ENCODE data around the gene FBXL7. TPM values are rescaled to one million over a fixed set of nuclear protein-coding genes. Genes with fewer than 3 reads are reported as not detected.

FBXL7 gene
- total and polyA plus RNA-seq, 9 of the 15 experiments (the other 6 are each of a cell fraction or from before 2014, with no cell fraction given) = 0.04 to 0.08 TPM; not detected in 7

GRCh38 chr5:15607076-15607475 is 107.1 kb downstream of the FBXL7 start:
- ATAC-seq (no peak), FAIRE-seq (no peak), DNase-seq (ENCODE audit: extremely low read depth in 1 of 4, low spot score in 3 of 4) (no peak)
- Histone ChIP-seq H3K79me2 (ENCODE audit: control insufficient read depth, insufficient read depth, low read length) (no peaks in the 10 kb centered on the region), H3K27me3 (ENCODE audit: control insufficient read depth in 2 of 2, insufficient read depth in 2 of 2, low read length in 2 of 2) (no peaks in the 10 kb centered on the region), H2AFZ (ENCODE audit: low read depth, low read length) (no peak overlapping the region), H3K4me3 (no peak overlapping the region), H3K9ac (ENCODE audit: insufficient read depth in 1 of 2, low read depth in 2 of 2, low read length in 2 of 2) (no peak overlapping the region), H3K9me1 (ENCODE audit: control insufficient read depth, insufficient read depth, low read length) (no peaks in the 10 kb centered on the region), H3K27ac (ENCODE audit: extremely low read depth, low read depth, low read length) (no peak overlapping the region), H3K4me2 (ENCODE audit: insufficient read depth, low read length) (no peak overlapping the region), H3K4me1 (replicated peaks in 1 of 2; ENCODE audit: control insufficient read depth in 2 of 2, insufficient read depth in 2 of 2, low read length in 2 of 2) (no peaks in the 10 kb centered on the region), H4K20me1 (replicated peaks; ENCODE audit: control insufficient read depth, insufficient read depth, low read length) (no peaks in the 10 kb centered on the region), H3K36me3 (ENCODE audit: control insufficient read depth, insufficient read depth, low read length) (no peaks in the 10 kb centered on the region), H3K9me3 (replicated peaks; ENCODE audit: control insufficient read depth, insufficient read depth, low read depth, low read length) (no peaks in the 10 kb centered on the region)
- in situ Hi-C loops (cut with MboI) (no loop called here), intact Hi-C loops (cut with micrococcal nuclease) (no loop called here)
- no TSS peak for BruUV-seq (replicated peaks)
- ChIA-PET CTCF (ENCODE audit: low intra/inter-chr PET ratio) (no interaction called here), POLR2A (no interaction called here)
- TF ChIP-seq RBM17 (IDR thresholded peaks at IDR 0.05; ENCODE audit: borderline replicate concordance, low read depth, low read length) = no peak
- TF ChIP-seq ZNF77 (CRISPR knock-in tag; IDR thresholded peaks at IDR 0.05) = no peak
- TF ChIP-seq BRD9 (IDR thresholded peaks at IDR 0.05; ENCODE audit: low read depth, partially characterized antibody) = no peak
- TF ChIP-seq PHB (CRISPR knock-in tag; IDR thresholded peaks at IDR 0.05) = no peak
- no peak for TF ChIP-seq ZKSCAN3 (CRISPR knock-in tag; IDR thresholded peaks at IDR 0.05)
- TF ChIP-seq CBX2 (IDR thresholded peaks at IDR 0.05; ENCODE audit: insufficient read depth, low read length, poor library complexity, severe bottlenecking) = no peak
- TF ChIP-seq HES1 (IDR thresholded peaks at IDR 0.05; ENCODE audit: low read depth) = no peak
- TF ChIP-seq HDAC3 (IDR thresholded peaks at IDR 0.05; ENCODE audit: borderline replicate concordance, partially characterized antibody) = no peak
- no peak for TF ChIP-seq HLTF (IDR thresholded peaks at IDR 0.05)
- TF ChIP-seq MXD1 (CRISPR knock-in tag; IDR thresholded peaks at IDR 0.05; ENCODE audit: borderline replicate concordance, poor library complexity, severe bottlenecking) = no peak
- no peak for TF ChIP-seq TRIM25 (IDR thresholded peaks at IDR 0.05; ENCODE audit: borderline replicate concordance)
- no peak for TF ChIP-seq FOXP1 (CRISPR knock-in tag; IDR thresholded peaks at IDR 0.05)
- no peak for TF ChIP-seq ATF1 (CRISPR knock-in tag; IDR thresholded peaks at IDR 0.05)
- TF ChIP-seq ATF1 (tag; IDR thresholded peaks at IDR 0.05) = no peak
- no peak for TF ChIP-seq ZSCAN32 (CRISPR knock-in tag; IDR thresholded peaks at IDR 0.05)
- TF ChIP-seq BCL6 (CRISPR knock-in tag; IDR thresholded peaks at IDR 0.05) = no peak
- no peak for TF ChIP-seq ZBTB5 (IDR thresholded peaks at IDR 0.05)
- no peak for TF ChIP-seq SREBF1 (IDR thresholded peaks at IDR 0.05; ENCODE audit: borderline replicate concordance, low read depth, low read length)
- TF ChIP-seq NR2C2 (CRISPR knock-in tag; IDR thresholded peaks at IDR 0.05) = no peak
- no peak for TF ChIP-seq NR2C2 (tag; IDR thresholded peaks at IDR 0.05)
- 6% methylated on average over 2 of the region's 2 CpGs for WGBS (ENCODE audit: insufficient coverage, low coverage, missing lambda C conversion rate)

All from K562 (cell line).